Breast epithelium (tissue), 4 donors: ENCODE measurements around the gene PHTF2. TPM values are rescaled to one million over a fixed set of nuclear protein-coding genes. Genes with fewer than 3 reads are reported as not detected.

Experiments
- DNase-seq, 2 donors: peaks; one replicate each; pipeline ENCODE4 v3.0.0-alpha.2; 2019; ENCODE audit warnings: low spot score in 2 of 2
- H3K27ac ChIP-seq, 2 donors: fragments of 200-600 bp; sonication (generic) in 1 of 2; one replicate each; pipeline ENCODE4 v1.5.1; 2016 to 2019; ENCODE audit warnings: mild to moderate bottlenecking in 1 of 2
- H3K27me3 ChIP-seq, 2 donors: fragments of 200-600 bp; sonication (generic) in 1 of 2; one replicate each; pipeline versions ENCODE4 v1.5.1 to v1.6.0; 2017 to 2019; ENCODE audit warnings: control low read depth in 1 of 2, mild to moderate bottlenecking in 1 of 2
- H3K36me3 ChIP-seq: fragments of 200-600 bp; one replicate; pipeline ENCODE4 v1.5.1; 2019
- H3K4me1 ChIP-seq, 2 donors: fragments of 200-600 bp; sonication (generic); one replicate each; pipeline ENCODE4 v1.5.1; 2016 to 2019; ENCODE audit warnings: control low read depth in 1 of 2
- H3K4me3 ChIP-seq, 3 donors: fragments of 200-600 bp; sonication (generic); 1 replicate in 2 of 3; 2 replicates in 1 of 3; pipeline ENCODE4 v1.5.1; 2016 to 2019; ENCODE audit warnings: mild to moderate bottlenecking in 3 of 3, moderate library complexity in 2 of 3
- H3K9me3 ChIP-seq, 2 donors: fragments of 200-600 bp; sonication (generic) in 1 of 2; one replicate each; pipeline ENCODE4 v1.5.1; 2016 to 2019; ENCODE audit warnings: control low read depth in 1 of 2
- CTCF ChIP-seq, 3 donors: fragments of 450-650 bp; IDR thresholded peaks; one replicate each; pipeline ENCODE4 v1.5.1; 2016 to 2017; ENCODE audit warnings: antibody characterized with exemption in 3 of 3, mild to moderate bottlenecking in 3 of 3, moderate library complexity in 3 of 3
- POLR2A ChIP-seq: fragments of 450-650 bp; IDR thresholded peaks from one replicate; pipeline ENCODE4 v1.6.1; 2016; ENCODE audit warnings: antibody characterized with exemption, mild to moderate bottlenecking, moderate library complexity
- POLR2AphosphoS5 ChIP-seq, 3 donors: sonication (generic); formaldehyde crosslinking; IDR thresholded peaks; one replicate each; pipeline ENCODE4 v1.6.1; 2017; ENCODE audit warnings: antibody characterized with exemption in 3 of 3
- intact Hi-C: fragments of 100-400 bp; cut with DNase I; formaldehyde crosslinking; loops from one replicate; pipeline ENCODE4 v1.15.1; 2023; ENCODE audit warnings: low total_unique reads
- total RNA-seq, 3 donors: library from RNA; depleted of rRNA; stranded (reverse); fragments of >200 nt; gene quantifications; one replicate each; pipeline ENCODE4 v1.1.0, GENCODE V29; 2016

Gene PHTF2
- total RNA-seq, 3 donors from 2014 or later, result 17.0 to 23.5 (median 19.2) TPM

- intact Hi-C loops, result no loop called here
- TF ChIP-seq POLR2AphosphoS5 (IDR thresholded peaks at IDR 0.05) (no peak), POLR2A (no peak), CTCF (IDR thresholded peaks at IDR 0.05) (no peak)
- no peak for DNase-seq
Measured at GRCh38 chr7:77838929-77839491, 40.4 kb downstream of the PHTF2 start.

GRCh38 chr7:77839919-77840318, 41.3 kb downstream of the PHTF2 start:
- Histone ChIP-seq H3K27me3 (no peaks in the 10 kb centered on the region), H3K4me1 (no peaks in the 10 kb centered on the region), H3K4me3 (no peak overlapping the region), H3K9me3 (no peaks in the 10 kb centered on the region), H3K36me3 (no peaks in the 10 kb centered on the region), H3K27ac (no peak overlapping the region)
- TF ChIP-seq POLR2A (no peak), POLR2AphosphoS5 (IDR thresholded peaks at IDR 0.05) (no peak), CTCF (IDR thresholded peaks at IDR 0.05) (no peak)
- intact Hi-C loops, result no loop called here
- no peak for DNase-seq

More at GRCh38 chr7:77838929-77839491, 40.4 kb downstream of the PHTF2 start:
- Histone ChIP-seq H3K4me3 (no peak overlapping the region), H3K27me3 (no peaks in the 10 kb centered on the region), H3K36me3 (no peaks in the 10 kb centered on the region), H3K9me3 (no peaks in the 10 kb centered on the region), H3K27ac (no peak overlapping the region), H3K4me1 (no peaks in the 10 kb centered on the region)

DNA sequence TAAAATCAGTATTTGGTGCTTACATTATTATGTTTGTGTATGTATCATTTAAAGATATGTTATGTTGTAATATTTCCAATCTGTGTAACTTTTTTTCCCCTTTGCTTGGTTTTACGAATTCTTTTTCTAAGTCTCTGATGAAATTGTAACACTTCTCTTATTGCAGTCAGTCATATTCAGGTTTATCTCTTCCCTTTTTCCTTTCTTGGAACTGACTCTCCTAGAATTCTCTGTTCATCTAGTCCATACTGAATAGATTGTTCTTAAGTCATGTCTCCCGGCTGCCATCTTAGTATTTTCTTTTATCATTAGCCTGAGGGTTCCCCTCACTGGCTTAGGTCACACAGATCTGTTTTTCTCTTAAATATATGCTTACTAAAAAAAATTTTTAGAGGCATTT, 44.6 kb downstream of the PHTF2 start:
- DNase-seq, result no peak
- no peak overlapping the region for H3K27ac ChIP-seq
- no peaks in the 10 kb centered on the region for H3K27me3 ChIP-seq
- no peaks in the 10 kb centered on the region for H3K9me3 ChIP-seq
- no peak overlapping the region for H3K4me3 ChIP-seq
- intact Hi-C loops, result no loop called here
- H3K36me3 ChIP-seq, result no peaks in the 10 kb centered on the region
- no peaks in the 10 kb centered on the region for H3K4me1 ChIP-seq
- TF ChIP-seq POLR2A (no peak), CTCF (IDR thresholded peaks at IDR 0.05) (no peak), POLR2AphosphoS5 (IDR thresholded peaks at IDR 0.05) (no peak)

GRCh38 chr7:77846317-77847092, 47.9 kb downstream of the PHTF2 start:
- Histone ChIP-seq H3K4me3 (no peak overlapping the region), H3K9me3 (no peaks in the 10 kb centered on the region), H3K27me3 (no peaks in the 10 kb centered on the region), H3K4me1 (no peaks in the 10 kb centered on the region), H3K36me3 (no peaks in the 10 kb centered on the region), H3K27ac (no peak overlapping the region)
- intact Hi-C loops, result no loop called here
- DNase-seq, result no peak
- TF ChIP-seq POLR2A (no peak), CTCF (IDR thresholded peaks at IDR 0.05) (no peak), POLR2AphosphoS5 (IDR thresholded peaks at IDR 0.05) (no peak)

DNA sequence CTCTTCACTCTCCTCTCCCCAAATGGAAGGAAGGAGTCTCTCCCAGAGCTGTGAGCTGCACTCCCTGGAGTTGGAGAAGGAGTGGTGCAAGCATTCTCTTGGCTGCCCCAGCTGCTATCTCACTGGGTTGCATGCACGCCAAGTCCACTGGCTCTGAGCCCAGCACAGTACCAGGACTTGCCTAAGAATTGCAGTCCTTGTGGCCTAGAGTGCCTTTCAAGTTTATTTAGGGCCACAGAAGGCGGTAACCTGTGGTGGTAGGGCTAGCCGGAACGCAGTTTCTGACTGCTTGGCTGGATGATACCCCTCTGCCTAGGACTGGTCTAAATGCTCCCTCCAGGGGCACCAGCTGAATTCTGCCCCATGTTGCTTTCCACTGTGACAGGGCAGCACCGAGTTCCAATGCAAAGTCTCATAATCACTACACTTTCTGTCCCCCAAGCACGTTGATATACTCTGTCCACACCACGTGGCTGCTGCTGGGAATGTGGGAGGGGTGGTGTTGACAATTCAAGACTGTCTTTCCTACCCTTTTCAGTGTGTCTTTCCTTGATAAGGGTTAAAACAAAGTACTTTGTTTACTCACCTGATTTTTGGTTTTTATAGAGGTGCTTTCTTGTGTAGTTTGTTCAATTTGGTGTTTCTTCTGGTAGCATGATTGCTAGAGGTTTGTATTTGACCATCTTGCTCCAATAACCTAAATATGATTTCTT, 57.0 kb downstream of the PHTF2 start:
- H3K27me3 ChIP-seq, result no peaks in the 10 kb centered on the region
- H3K4me1 ChIP-seq, result no peaks in the 10 kb centered on the region
- DNase-seq, result no peak
- no peak overlapping the region for H3K27ac ChIP-seq
- H3K9me3 ChIP-seq, result peaks cover 0 to 3% of the 10 kb centered on the region in 2 donors
- H3K4me3 ChIP-seq, result no peak overlapping the region
- H3K36me3 ChIP-seq, result no peaks in the 10 kb centered on the region
- no peak for TF ChIP-seq POLR2AphosphoS5 (IDR thresholded peaks at IDR 0.05)
- TF ChIP-seq POLR2A, result no peak
- TF ChIP-seq CTCF (IDR thresholded peaks at IDR 0.05), result no peak
- intact Hi-C loops, result no loop called here
